SK-N-SH treated with all-trans-retinoic acid at 6 μM for 48 hours (cell line): ENCODE measurements around the gene TIAM2.

ENCODE experiments used
- ATAC-seq: fragments of 200-7000 bp; cut with Tn5 transposase; 3 replicates; pipeline ENCODE4 v1.9.1; 2020; ENCODE audit warnings: mild to moderate bottlenecking, moderate library complexity
- BACH2 ChIP-seq: fragments of 250-450 bp; sonication (Bioruptor Pico); IDR thresholded peaks from 2 replicates; pipeline ENCODE4 v1.9.0; 2021; ENCODE audit warnings: mild to moderate bottlenecking, borderline replicate concordance
- CREB5 ChIP-seq: fragments of 250-450 bp; sonication (Bioruptor Pico); IDR thresholded peaks from 2 replicates; pipeline ENCODE4 v1.5.1; 2020; ENCODE audit warnings: low read depth, mild to moderate bottlenecking, moderate library complexity
- ISL1 ChIP-seq: fragments of 250-450 bp; sonication (Bioruptor Pico); IDR thresholded peaks from 2 replicates; pipeline ENCODE4 v2.1.2; 2022; ENCODE audit warnings: mild to moderate bottlenecking, moderate library complexity
- OSR1 ChIP-seq: fragments of 250-450 bp; sonication (Bioruptor Pico); IDR thresholded peaks from 2 replicates; pipeline ENCODE4 v1.8.0; 2022; ENCODE audit warnings: moderate library complexity, mild to moderate bottlenecking, inconsistent platforms
- PATZ1 ChIP-seq: fragments of 250-450 bp; sonication (Bioruptor Pico); IDR thresholded peaks from 2 replicates; pipeline ENCODE4 v1.8.0; 2020; ENCODE audit warnings: mild to moderate bottlenecking, moderate library complexity, borderline replicate concordance
- POU6F1 ChIP-seq: fragments of 250-450 bp; sonication (Bioruptor Pico); IDR thresholded peaks from 2 replicates; pipeline ENCODE4 v1.8.0; 2021; ENCODE audit warnings: low read depth, mild to moderate bottlenecking, moderate library complexity, borderline replicate concordance
- RARB ChIP-seq: fragments of 250-450 bp; sonication (Bioruptor Pico); IDR thresholded peaks from 2 replicates; pipeline ENCODE4 v1.8.0; 2021; ENCODE audit warnings: mild to moderate bottlenecking, moderate library complexity
- TCF4 ChIP-seq: fragments of 250-450 bp; sonication (Bioruptor Pico); IDR thresholded peaks from 2 replicates; pipeline ENCODE4 v1.8.0; 2021; ENCODE audit warnings: mild to moderate bottlenecking, moderate library complexity, borderline replicate concordance
- TSHZ2 ChIP-seq: fragments of 250-450 bp; sonication (Bioruptor Pico); IDR thresholded peaks from 2 replicates; pipeline ENCODE4 v1.5.0; 2020; ENCODE audit warnings: mild to moderate bottlenecking, moderate library complexity
- ZC3H10 ChIP-seq: fragments of 250-450 bp; sonication (Bioruptor Pico); IDR thresholded peaks from 2 replicates; pipeline ENCODE4 v1.5.1; 2021; ENCODE audit warnings: mild to moderate bottlenecking, moderate library complexity
- ZNF70 ChIP-seq: fragments of 450-650 bp; formaldehyde crosslinking; IDR thresholded peaks from 2 replicates; pipeline ENCODE4 v1.5.0; 2020; ENCODE audit warnings: mild to moderate bottlenecking, moderate library complexity
- ZNF8 ChIP-seq: fragments of 450-650 bp; formaldehyde crosslinking; IDR thresholded peaks from 2 replicates; pipeline ENCODE4 v1.5.0; 2020; ENCODE audit warnings: mild to moderate bottlenecking, moderate library complexity

Gene TIAM2

GRCh38 chr6:155171747-155172449 lies 176.8 kb downstream of the TIAM2 start:
- TF ChIP-seq POU6F1 (no peak), ZNF8 (CRISPR knock-in tag) (no peak)
- ATAC-seq, result peak; percentile 28

GRCh38 chr6:155173488-155173887 lies 178.4 kb downstream of the TIAM2 start:
- ATAC-seq, result no peak

More at GRCh38 chr6:155173488-155173887, 178.4 kb downstream of the TIAM2 start:
- TF ChIP-seq TSHZ2 (CRISPR knock-in tag), result no peak
- no peak for TF ChIP-seq PATZ1 (CRISPR knock-in tag)
- no peak for TF ChIP-seq POU6F1
- TF ChIP-seq ISL1 (CRISPR knock-in tag), result no peak
- TF ChIP-seq BACH2 (CRISPR knock-in tag), result no peak
- no peak for TF ChIP-seq OSR1
- TF ChIP-seq ZC3H10 (CRISPR knock-in tag), result no peak
- no peak for TF ChIP-seq TCF4
- no peak for TF ChIP-seq CREB5 (CRISPR knock-in tag)
- TF ChIP-seq ZNF70 (CRISPR knock-in tag), result no peak
- TF ChIP-seq ZNF8 (CRISPR knock-in tag), result no peak
- TF ChIP-seq RARB (CRISPR knock-in tag), result no peak
